H9 (cell line): ENCODE data around the gene ZFR2. TPM values are rescaled to one million over a fixed set of nuclear protein-coding genes. Genes with fewer than 3 reads are reported as not detected.
"Not testable (repeated sequence)": the region's sequence is repeated elsewhere in the genome, so short reads cannot be mapped to it uniquely, and the experiment has no call there.

Experiments used
- DNase-seq: peaks from one replicate; pipeline ENCODE4 v3.0.0-alpha.2; 2017
- H2AFZ ChIP-seq: one replicate; pipeline ENCODE4 v1.6.1; 2013; ENCODE audit warnings: mild to moderate bottlenecking, low read length, control low read depth, moderate library complexity
- H2AK5ac ChIP-seq: 2 replicates; pipeline ENCODE4 v1.6.1; 2013; ENCODE audit warnings: low read length, control low read depth, mixed read lengths; ENCODE audit not compliant: insufficient read length
- H2BK120ac ChIP-seq: one replicate; pipeline ENCODE4 v1.6.1; 2013; ENCODE audit warnings: low read depth, mild to moderate bottlenecking, low read length, control low read depth, inconsistent platforms; ENCODE audit not compliant: poor library complexity, severe bottlenecking
- H2BK12ac ChIP-seq: 2 replicates; pipeline ENCODE4 v1.6.1; 2013; ENCODE audit warnings: low read length, control low read depth, mixed read lengths, low read depth; ENCODE audit not compliant: insufficient read length
- H2BK15ac ChIP-seq: 2 replicates; pipeline ENCODE4 v1.6.1; 2013; ENCODE audit warnings: low read depth, low read length, control low read depth
- H2BK20ac ChIP-seq: one replicate; pipeline ENCODE4 v1.6.1; 2013; ENCODE audit warnings: low read depth, mild to moderate bottlenecking, low read length, control low read depth, inconsistent platforms; ENCODE audit not compliant: poor library complexity, severe bottlenecking
- H2BK5ac ChIP-seq: 2 replicates; pipeline ENCODE4 v1.6.1; 2013; ENCODE audit warnings: low read length, control low read depth, mixed read lengths; ENCODE audit not compliant: insufficient read length
- H3K14ac ChIP-seq: 2 replicates; pipeline ENCODE4 v1.6.1; 2013; ENCODE audit warnings: low read length, control low read depth; ENCODE audit not compliant: insufficient read depth
- H3K18ac ChIP-seq: 2 replicates; pipeline ENCODE4 v1.6.1; 2013; ENCODE audit warnings: low read depth, mild to moderate bottlenecking, mixed read lengths, low read length, control low read depth; ENCODE audit not compliant: insufficient read length
- H3K23ac ChIP-seq: 2 replicates; pipeline ENCODE4 v1.6.1; 2013; ENCODE audit warnings: low read length, control low read depth, mixed read lengths, low read depth; ENCODE audit not compliant: insufficient read length
- H3K23me2 ChIP-seq: 2 replicates; pipeline ENCODE4 v1.6.1; 2013; ENCODE audit warnings: low read depth, mild to moderate bottlenecking, mixed read lengths, low read length, control low read depth; ENCODE audit not compliant: insufficient read length, poor library complexity, severe bottlenecking
- H3K27ac ChIP-seq: 2 replicates; pipeline ENCODE4 v1.5.1; 2013; ENCODE audit warnings: low read length, control low read depth, mixed read lengths, low read depth; ENCODE audit not compliant: insufficient read length
- H3K27me3 ChIP-seq: 2 replicates; pipeline ENCODE4 v1.6.1; 2013; ENCODE audit warnings: low read length, control low read depth, inconsistent platforms; ENCODE audit not compliant: insufficient read depth
- H3K4ac ChIP-seq: 2 replicates; pipeline ENCODE4 v1.6.1; 2013; ENCODE audit warnings: low read depth, mild to moderate bottlenecking, control low read depth, inconsistent platforms, low read length, moderate library complexity
- H3K4me1 ChIP-seq: 2 replicates; pipeline ENCODE4 v1.6.1; 2013; ENCODE audit warnings: low read length, control low read depth, inconsistent platforms; ENCODE audit not compliant: insufficient read depth
- H3K4me2 ChIP-seq: 2 replicates; pipeline ENCODE4 v1.6.1; 2013; ENCODE audit warnings: low read length, control low read depth, mixed read lengths; ENCODE audit not compliant: insufficient read length, insufficient read depth
- H3K56ac ChIP-seq: 2 replicates; pipeline ENCODE4 v1.6.1; 2013; ENCODE audit warnings: low read depth, mild to moderate bottlenecking, mixed read lengths, low read length, control low read depth; ENCODE audit not compliant: insufficient read length
- H3K79me1 ChIP-seq: 2 replicates; pipeline ENCODE4 v1.6.1; 2013; ENCODE audit warnings: low read depth, mild to moderate bottlenecking, moderate library complexity, low read length, control low read depth, inconsistent platforms; ENCODE audit not compliant: insufficient read depth, poor library complexity, severe bottlenecking
- H3K79me2 ChIP-seq: 2 replicates; pipeline ENCODE4 v1.6.1; 2013; ENCODE audit warnings: low read length, control low read depth, inconsistent platforms; ENCODE audit not compliant: insufficient read depth
- H3K9ac ChIP-seq: 2 replicates; pipeline ENCODE4 v1.6.1; 2013; ENCODE audit warnings: low read length, control low read depth, mixed read lengths; ENCODE audit not compliant: insufficient read length; ENCODE audit errors: extremely low read depth
- H3K9me3 ChIP-seq: one replicate; pipeline ENCODE4 v1.6.1; 2013; ENCODE audit warnings: low read depth, low read length, inconsistent platforms; ENCODE audit not compliant: control insufficient read depth
- H3T11ph ChIP-seq: one replicate; pipeline ENCODE4 v1.6.1; 2013; ENCODE audit warnings: mild to moderate bottlenecking, low read length, control low read depth, inconsistent platforms
- H4K20me1 ChIP-seq: one replicate; pipeline ENCODE4 v1.6.1; 2013; ENCODE audit not compliant: control insufficient read depth, insufficient read length, insufficient read depth
- H4K5ac ChIP-seq: 2 replicates; pipeline ENCODE4 v1.6.1; 2013; ENCODE audit warnings: low read depth, mild to moderate bottlenecking, mixed read lengths, low read length, control low read depth; ENCODE audit not compliant: insufficient read length
- H4K8ac ChIP-seq: replicated peaks from 2 replicates; pipeline ENCODE4 v1.6.1; 2013; ENCODE audit warnings: low read length, control low read depth, mixed read lengths, low read depth; ENCODE audit not compliant: insufficient read length
- H4K91ac ChIP-seq: 2 replicates; pipeline ENCODE4 v1.6.1; 2013; ENCODE audit warnings: low read depth, mild to moderate bottlenecking, moderate library complexity, mixed read lengths, low read length, control low read depth; ENCODE audit not compliant: insufficient read length
- H3K27ac Mint-ChIP-seq, 3 experiments: 2 replicates in 2 of 3; 3 replicates in 1 of 3; pipeline ENCODE4 v1.8.0; 2020 to 2021; ENCODE audit warnings: mixed read lengths in 3 of 3, mild to moderate bottlenecking in 1 of 3, moderate library complexity in 1 of 3
- H3K27me3 Mint-ChIP-seq: 2 replicates; pipeline ENCODE4 v1.8.0; 2021; ENCODE audit warnings: low read depth, mild to moderate bottlenecking, moderate library complexity, mixed read lengths
- H3K36me3 Mint-ChIP-seq, 3 experiments: 2 replicates in 2 of 3; 3 replicates in 1 of 3; pipeline ENCODE4 v1.8.0; 2020 to 2021; ENCODE audit warnings: low read depth in 3 of 3, mixed read lengths in 3 of 3; ENCODE audit not compliant: insufficient read depth in 1 of 3
- H3K4me1 Mint-ChIP-seq, 2 experiments: 2 replicates each; pipeline ENCODE4 v1.8.0; 2020; ENCODE audit warnings: mixed read lengths in 2 of 2
- H3K4me3 Mint-ChIP-seq, 2 experiments: 2 replicates in 1 of 2; 3 replicates in 1 of 2; pipeline ENCODE4 v1.8.0; 2020 to 2021; ENCODE audit warnings: mild to moderate bottlenecking in 2 of 2, mixed read lengths in 2 of 2, moderate library complexity in 1 of 2
- H3K9me3 Mint-ChIP-seq, 2 experiments: 2 replicates in 1 of 2; 3 replicates in 1 of 2; pipeline ENCODE4 v1.8.0; 2020; ENCODE audit warnings: mild to moderate bottlenecking in 2 of 2, mixed read lengths in 2 of 2, moderate library complexity in 1 of 2
- CTCF ChIP-seq: fragments of 200-600 bp; sonication (generic); conservative IDR thresholded peaks from 3 replicates; pipeline ENCODE4 v1.8.0; 2021; ENCODE audit warnings: antibody characterized with exemption, mild to moderate bottlenecking
- WGBS: extraction: QIAGEN DNeasy Blood & Tissue Kit; methylation state at CpG from one replicate; pipeline ENCODE4 v1.1.7; 2013; ENCODE audit warnings: missing lambda C conversion rate, low lambda C conversion rate, mixed read lengths; ENCODE audit not compliant: insufficient read length; ENCODE audit errors: extremely low coverage; 5-methylcytosine and 5-hydroxymethylcytosine counted together
- total RNA-seq: library from RNA; stranded (reverse); gene quantifications from 2 replicates; pipeline ENCODE4 v1.2.1, GENCODE V29; 2021

Gene ZFR2
- total RNA-seq, 1 experiment from 2014 or later: 18.3 TPM

- H2BK20ac ChIP-seq: no peak overlapping the region
- H3K9me3 ChIP-seq: no peaks in the 10 kb centered on the region
- no peaks in the 10 kb centered on the region for H3K4me1 ChIP-seq
- no peak overlapping the region; the same call in 1 of the 2 replicates for H2BK15ac ChIP-seq
- no peak overlapping the region for H3K4me2 ChIP-seq
- Mint-ChIP-seq H3K36me3 (peaks cover 3 to 18% (median 16%) of the 10 kb centered on the region in 3 experiments; a peak in 4 of 7 replicates), H3K9me3 (no peaks in the 10 kb centered on the region; a peak in 1 of 5 replicates), H3K27ac (no peak overlapping the region), H3K4me1 (peaks cover 4 to 14% of the 10 kb centered on the region in 2 experiments; a peak in 3 of 4 replicates), H3K4me3 (peak overlapping the region; percentile 40 to 92; a peak in 3 of 5 replicates), H3K27me3 (no peaks in the 10 kb centered on the region)
- no peak overlapping the region for H4K5ac ChIP-seq
- peaks cover 4% of the 10 kb centered on the region for H3K23me2 ChIP-seq
- no peak overlapping the region for H2BK120ac ChIP-seq
- no peaks in the 10 kb centered on the region for H3K27me3 ChIP-seq
- H2BK5ac ChIP-seq: no peak overlapping the region
- DNase-seq: no peak
- WGBS: no CpG with 5 or more reads among the region's 19 CpGs
- peaks cover 5% of the 10 kb centered on the region for H3K79me1 ChIP-seq
- TF ChIP-seq CTCF: no peak
- no peaks in the 10 kb centered on the region for H4K20me1 ChIP-seq
- H4K8ac ChIP-seq: no peak overlapping the region
- no peak overlapping the region for H2AFZ ChIP-seq
- no peak overlapping the region for H3K9ac ChIP-seq
- no peak overlapping the region for H3K18ac ChIP-seq
- no peak overlapping the region for H3K56ac ChIP-seq
- no peak overlapping the region for H3K23ac ChIP-seq
- H3K79me2 ChIP-seq: no peaks in the 10 kb centered on the region
- H3T11ph ChIP-seq: no peak overlapping the region
- no peak overlapping the region for H2AK5ac ChIP-seq
- no peak overlapping the region for H4K91ac ChIP-seq
- H3K27ac ChIP-seq: no peak overlapping the region
- no peak overlapping the region for H3K4ac ChIP-seq
- H3K14ac ChIP-seq: no peak overlapping the region
- H2BK12ac ChIP-seq: no peak overlapping the region
Measured at GRCh38 chr19:3759482-3760254, 109.2 kb downstream of the ZFR2 start.

- H3K79me2 ChIP-seq, H2BK5ac ChIP-seq, H2BK120ac ChIP-seq, H3K4me1 ChIP-seq, H3K27ac ChIP-seq, H3K56ac ChIP-seq, H3K27me3 ChIP-seq, H3T11ph ChIP-seq, H3K23ac ChIP-seq, H4K91ac ChIP-seq, DNase-seq, H2BK20ac ChIP-seq, H4K5ac ChIP-seq, H2BK15ac ChIP-seq, H3K9ac ChIP-seq, H2AFZ ChIP-seq, H3K14ac ChIP-seq, H3K79me1 ChIP-seq, H3K23me2 ChIP-seq, H3K4me3 Mint-ChIP-seq, H2BK12ac ChIP-seq, H4K8ac ChIP-seq, H3K9me3 ChIP-seq, H3K9me3 Mint-ChIP-seq, H3K18ac ChIP-seq, H3K4ac ChIP-seq, H3K4me2 ChIP-seq, H4K20me1 ChIP-seq, H3K27ac Mint-ChIP-seq, H3K27me3 Mint-ChIP-seq, H2AK5ac ChIP-seq: not testable (repeated sequence)
- no CpG with 5 or more reads among the region's 13 CpGs for WGBS
- Mint-ChIP-seq H3K36me3 (peaks cover 5 to 21% (median 19%) of the 10 kb centered on the region in 3 experiments; a peak in 5 of 7 replicates), H3K4me1 (peaks cover 4 to 13% of the 10 kb centered on the region in 2 experiments; a peak in 3 of 4 replicates)
Measured at GRCh38 chr19:3758297-3758696, 110.5 kb downstream of the ZFR2 start.
